ENCODE measurements around the gene KATNB1.

The KATNB1 gene

DNA sequence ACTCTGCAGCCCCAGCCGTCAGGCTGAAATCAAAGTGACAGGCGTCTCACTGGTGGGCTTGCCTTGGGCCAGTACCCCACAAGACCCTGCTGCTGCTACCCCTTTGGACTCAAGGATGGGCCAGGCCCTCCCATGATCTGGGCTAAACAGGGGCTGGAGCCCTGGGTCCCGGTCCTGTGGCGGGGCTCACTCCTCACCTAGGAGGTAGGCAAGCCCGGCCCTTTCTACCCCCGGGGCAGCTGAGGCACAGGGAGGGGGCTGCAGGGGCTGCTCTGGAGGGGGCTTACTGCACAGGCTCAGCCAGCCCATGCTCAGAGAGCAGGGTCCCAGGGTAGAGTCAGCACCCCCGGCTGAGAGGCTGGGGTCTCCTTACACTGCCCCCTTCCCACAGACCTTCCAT, 23.6 kb downstream of the KATNB1 start:
- no peak for DNase-seq

DNA sequence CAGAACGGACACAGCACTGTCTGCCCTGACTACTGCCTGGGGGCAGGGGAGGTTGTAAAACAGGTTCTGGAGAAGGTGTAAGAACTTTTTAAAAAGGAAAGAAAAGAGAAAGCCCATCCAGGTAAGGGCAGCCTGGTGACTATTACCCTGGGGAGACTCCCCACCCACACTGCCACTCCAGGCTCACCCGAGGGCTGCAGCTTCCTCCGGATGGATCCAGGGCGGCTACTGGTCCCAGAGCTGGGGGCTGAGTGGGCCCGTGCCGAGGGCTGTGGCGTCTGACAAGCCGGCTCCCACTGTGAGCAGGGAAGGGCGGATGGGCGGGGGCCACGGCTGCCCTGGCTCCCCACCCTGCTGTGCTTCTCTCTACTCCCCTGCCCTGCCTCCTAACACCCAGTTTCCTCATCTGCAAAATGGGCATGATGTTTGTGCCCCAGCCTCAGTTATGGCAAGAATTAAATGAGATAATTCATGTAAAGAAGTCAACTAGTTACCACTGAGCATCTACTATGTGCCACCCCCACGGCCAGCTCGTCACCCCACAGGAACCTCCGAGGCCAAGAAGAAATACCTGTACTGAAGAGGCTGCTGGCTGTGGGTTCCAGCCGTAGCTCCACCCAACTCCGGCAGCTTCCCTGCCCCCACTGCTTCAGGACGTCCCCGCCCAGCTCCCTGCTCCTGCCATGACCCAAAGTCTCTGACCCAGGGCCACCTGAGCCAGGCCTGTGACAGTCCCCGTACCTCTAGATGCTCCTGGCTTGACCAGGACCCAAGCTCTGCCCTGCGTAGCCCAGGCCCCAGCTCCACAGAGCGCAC, 24.2 kb downstream of the KATNB1 start:
- DNase-seq, result no peak

DNA sequence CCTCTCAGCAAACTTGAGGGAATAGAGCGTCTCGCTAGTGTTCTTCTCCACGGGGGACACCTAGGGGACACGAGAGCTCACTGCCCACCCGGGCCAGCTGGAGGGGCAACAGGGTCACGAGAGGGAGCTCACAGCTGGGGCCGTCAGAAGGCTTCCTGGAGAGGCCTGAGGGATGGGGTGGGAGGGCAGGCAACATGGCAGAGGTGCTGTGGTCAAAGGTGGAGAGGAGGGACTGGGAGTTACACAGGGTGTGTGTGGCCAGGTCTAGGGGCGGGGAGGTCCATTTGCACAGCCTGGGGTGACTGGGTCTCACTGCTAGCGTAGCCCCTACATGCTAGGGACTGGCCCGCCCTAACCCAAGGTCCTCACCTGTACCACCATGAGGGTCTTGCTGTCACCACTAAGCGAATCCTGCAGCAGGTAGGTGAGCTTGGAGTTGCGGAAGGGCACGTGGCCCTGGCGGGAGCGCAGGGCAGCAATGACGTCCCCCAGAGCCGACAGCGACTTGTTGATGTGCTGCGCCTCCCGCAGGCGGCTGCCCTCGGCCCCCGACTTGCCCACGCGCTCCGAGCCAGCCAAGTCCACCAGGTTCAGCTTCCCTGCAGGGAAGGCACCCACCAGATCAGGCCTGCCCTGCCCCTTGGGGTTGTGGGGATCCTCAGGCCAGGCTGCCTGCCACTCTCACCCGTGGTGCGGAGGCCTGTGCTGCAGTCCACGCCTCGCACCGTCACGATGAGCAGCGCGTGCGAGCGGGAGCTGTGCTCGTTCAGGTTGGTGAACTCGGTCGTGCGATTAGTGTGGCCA, 25.0 kb downstream of the KATNB1 start:
- DNase-seq, result no peak

DNA sequence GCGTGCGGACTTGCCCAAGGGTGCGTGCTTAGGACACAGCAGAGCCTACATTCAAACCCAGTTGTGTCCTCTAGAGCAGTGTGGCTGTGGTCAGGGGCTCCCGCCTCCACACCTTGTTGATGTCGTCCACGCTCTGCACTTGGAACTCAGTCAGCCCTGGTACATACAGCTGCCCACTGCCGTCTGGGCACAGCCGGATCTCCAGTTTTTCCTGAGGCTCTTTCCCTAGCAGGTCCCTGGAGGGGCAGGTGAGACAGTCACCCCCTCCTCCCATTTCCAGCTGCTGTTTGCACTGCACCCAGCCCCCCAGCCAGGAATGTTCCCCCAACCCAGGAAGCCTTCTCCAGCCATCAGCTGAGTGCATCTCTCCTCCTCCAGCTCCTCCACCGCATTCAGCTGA, 25.7 kb downstream of the KATNB1 start:
- DNase-seq, result no peak

- DNase-seq, result no peak
These were observed 26.4 kb downstream of the KATNB1 start for GRCh38 chr16:57761957-57762356.

- no peak for DNase-seq
These were observed 26.9 kb downstream of the KATNB1 start for GRCh38 chr16:57762365-57763040.

GRCh38 chr16:57763285-57764005, 27.9 kb downstream of the KATNB1 start:
- no peak for DNase-seq

GRCh38 chr16:57764006-57764340, 28.4 kb downstream of the KATNB1 start:
- no peak for DNase-seq

DNA sequence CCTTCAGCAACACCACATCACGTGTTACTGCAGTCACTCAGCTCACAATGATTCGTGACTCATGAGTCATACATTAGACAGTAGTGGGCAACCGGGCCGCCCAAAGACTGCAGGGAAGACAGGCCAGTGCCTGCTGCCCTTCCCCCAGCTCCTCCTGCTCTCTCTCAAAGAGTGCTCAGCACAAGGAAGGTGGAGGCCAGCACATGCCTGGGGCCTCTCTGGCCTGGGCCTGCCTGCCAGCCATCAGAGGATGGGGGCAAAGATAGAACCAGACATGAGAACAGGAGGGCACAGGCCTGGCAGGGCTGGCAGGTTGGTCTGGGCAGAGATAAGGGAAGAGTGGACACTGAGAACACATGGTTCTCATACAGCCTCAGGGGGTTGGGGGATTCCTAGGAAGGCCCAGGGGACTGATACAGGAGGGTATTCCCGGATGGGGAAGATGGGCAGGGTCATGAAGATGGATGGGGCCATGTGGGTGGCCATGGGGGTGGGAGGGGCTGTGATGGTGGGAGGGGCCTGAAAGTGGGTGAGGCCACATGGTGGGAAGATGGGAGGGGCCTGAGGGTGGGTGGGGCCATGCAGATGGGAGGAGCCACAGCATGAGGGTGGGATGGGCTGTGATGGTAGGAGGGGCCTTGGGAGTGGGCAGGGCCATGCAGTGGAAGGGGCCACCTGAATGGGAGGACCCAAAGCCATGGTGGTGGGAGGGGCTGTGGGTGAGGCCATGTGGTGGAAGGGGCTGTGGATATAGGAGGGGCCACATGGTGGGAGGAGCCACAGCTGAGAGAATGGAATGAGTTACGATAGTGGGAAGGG, 29.0 kb downstream of the KATNB1 start:
- DNase-seq, result no peak

- DNase-seq, result no peak
These were observed 29.7 kb downstream of the KATNB1 start for GRCh38 chr16:57765160-57765728.

DNA sequence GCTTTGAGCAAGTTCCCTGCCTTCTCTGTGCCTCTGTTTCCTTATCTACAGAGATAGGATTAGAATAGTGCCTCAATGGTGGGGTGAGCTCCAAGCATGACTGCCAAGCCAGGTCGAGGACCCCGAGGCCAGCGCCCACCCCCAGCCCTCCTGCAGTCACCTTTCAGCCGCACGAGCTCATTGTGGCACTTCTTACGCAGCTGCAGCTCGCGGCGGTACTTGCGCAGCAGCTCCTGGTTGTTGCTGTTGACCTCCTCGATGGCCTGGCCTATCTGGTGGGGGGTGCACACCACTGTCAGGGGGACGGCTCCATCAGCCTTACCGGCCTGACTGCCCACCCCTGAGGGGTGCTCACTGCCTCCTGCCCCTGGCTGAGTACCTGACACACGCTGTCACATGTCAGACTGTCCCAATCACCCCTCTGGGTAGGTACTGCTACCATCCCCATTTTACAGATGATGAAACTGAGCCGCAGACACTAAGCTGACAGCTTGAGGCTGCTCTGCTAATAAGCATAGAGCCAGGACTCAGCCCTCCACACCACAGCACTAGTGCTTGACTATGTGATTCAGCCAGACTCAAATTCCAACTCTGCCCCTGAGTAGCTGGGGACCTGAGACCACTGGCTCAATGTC, 31.3 kb downstream of the KATNB1 start:
- no peak for DNase-seq

- DNase-seq, result no peak
These were observed 34.1 kb downstream of the KATNB1 start for GRCh38 chr16:57769541-57770145.

- no peak for DNase-seq
These were observed 34.8 kb downstream of the KATNB1 start for GRCh38 chr16:57770361-57770760.

DNA sequence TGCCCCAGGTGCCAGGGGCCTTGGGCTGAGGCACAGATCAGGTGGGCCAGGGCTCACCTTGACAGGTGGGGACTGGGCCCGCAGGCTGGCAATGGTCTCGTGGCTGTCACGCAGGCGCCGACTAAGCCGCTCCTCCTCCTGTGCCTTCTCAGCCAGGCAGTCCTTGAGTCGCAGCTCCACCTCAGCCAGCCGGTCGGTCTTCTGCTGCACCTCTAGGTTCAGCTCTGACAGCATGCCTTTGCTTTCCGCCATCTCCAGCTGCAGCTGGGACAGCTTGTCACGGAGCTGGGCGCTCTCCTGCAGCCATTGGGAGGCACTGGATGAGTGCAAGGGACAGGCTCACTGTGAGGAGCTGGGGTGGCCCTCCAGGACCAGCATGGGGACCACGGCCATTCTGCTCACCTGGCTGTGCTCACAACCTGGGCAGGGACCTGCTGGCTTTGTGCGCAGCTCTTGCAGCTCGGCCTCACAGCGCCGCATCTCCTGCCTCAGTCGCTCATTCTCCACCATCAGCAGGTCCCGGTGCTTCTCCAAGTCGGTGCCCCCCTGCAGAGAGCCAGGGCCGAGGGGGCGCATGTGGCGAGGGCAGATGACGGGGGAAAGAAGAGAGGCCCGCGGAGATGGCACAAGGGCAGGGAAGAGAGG, 35.7 kb downstream of the KATNB1 start:
- DNase-seq, result no peak

- DNase-seq, result no peak
These were observed 37.4 kb downstream of the KATNB1 start for GRCh38 chr16:57773019-57773418.

GRCh38 chr16:57773655-57774295, 38.2 kb downstream of the KATNB1 start:
- DNase-seq, result no peak

- DNase-seq, result no peak
These were observed 39.2 kb downstream of the KATNB1 start for GRCh38 chr16:57774705-57775285.

GRCh38 chr16:57775661-57776469, 40.3 kb downstream of the KATNB1 start:
- no peak for DNase-seq

DNA sequence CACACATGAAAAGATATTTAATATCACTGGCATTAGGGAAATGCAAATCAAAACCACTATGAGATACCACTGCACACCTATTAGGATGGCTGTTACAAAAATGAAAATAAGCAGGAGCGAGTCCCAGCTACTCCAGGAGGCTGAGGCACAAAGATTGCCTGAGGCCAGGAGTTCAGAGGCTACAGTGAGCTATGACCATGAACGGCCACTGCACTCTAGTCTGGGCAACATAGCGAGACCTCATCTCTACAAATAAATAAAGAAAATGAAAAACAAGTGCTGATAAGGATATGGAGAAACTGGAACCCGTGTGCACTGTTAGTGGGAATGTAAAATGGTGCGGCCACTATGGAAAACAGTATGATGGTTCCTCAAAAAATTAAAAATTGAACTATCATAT, 43.1 kb downstream of the KATNB1 start:
- DNase-seq, result no peak
